ENCODE measurements around the gene ABCG1.

Gene ABCG1

GRCh38 chr21:42272109-42272962 lies 53.4 kb downstream of the ABCG1 start:
- no peak for DNase-seq (ENCODE audit: low spot score)

- DNase-seq (ENCODE audit: low spot score), result no peak
Observed at GRCh38 chr21:42272984-42273600, 54.2 kb downstream of the ABCG1 start.

- no peak for DNase-seq (ENCODE audit: low spot score)
Observed at GRCh38 chr21:42276076-42276475, 57.1 kb downstream of the ABCG1 start.

DNA sequence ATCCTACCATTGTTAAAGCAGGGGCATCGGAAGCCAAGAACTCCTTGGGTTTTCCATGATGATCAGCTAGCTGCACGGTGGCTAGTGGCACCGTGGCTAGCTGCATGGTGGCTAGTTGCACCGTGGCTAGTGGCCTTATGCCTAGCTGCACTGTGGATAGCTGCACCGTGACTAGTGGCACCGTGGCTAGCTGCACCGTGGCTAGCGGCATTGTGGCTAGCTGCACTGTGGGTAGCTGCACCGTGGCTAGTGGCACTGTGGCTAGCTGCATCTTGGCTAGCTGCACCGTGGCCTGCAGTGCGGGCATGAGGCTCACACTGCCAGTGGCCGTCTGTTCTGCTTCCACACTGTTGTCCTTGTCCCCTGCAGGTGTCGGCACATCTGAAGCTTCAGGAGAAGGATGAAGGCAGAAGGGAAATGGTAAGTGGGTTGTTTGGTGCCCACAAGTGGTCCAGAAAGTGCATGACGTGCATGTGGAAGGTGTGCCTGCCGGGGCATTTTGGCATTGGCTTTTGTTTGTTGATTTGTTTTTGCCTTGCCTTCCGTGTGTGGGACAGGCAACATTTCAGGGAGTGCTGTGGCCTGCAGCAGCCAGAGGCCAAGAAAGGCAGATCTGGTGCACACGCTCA lies 57.7 kb downstream of the ABCG1 start:
- DNase-seq (ENCODE audit: low spot score), result no peak

GRCh38 chr21:42277593-42277992 lies 58.7 kb downstream of the ABCG1 start:
- no peak for DNase-seq (ENCODE audit: low spot score)

DNA sequence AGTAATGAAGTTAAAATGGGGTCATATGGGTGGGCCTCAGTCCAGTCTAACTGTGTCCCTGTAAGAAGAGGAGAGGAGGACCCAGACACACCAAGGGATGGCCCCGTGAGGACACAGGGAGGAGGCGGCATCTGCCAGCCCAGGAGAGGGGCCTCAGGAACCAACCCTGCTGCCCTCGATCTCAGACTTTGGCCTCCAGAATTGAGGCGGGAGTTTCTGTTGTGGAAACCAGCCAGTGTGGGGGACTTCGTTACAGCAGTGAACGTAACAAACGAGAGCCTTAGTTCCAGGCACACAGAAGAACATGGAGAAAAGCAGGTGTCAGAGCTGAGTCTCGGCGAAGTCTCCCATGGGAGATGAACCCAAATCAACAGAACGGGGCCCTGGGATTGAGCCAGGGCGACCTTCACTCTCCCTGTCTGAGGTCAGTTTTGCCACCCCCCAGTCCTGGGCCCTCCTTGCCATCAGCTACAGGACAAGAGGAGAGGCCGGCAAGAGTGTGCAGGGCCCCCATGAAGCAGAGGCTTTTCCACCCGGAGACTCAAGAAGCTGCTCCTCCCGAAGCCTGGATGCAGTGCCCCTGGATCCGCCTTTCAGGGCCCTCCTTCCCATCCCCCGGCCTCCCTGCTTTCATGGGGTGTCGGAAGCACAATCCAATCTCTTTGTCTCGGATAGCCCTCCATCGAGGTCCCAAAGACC lies 59.7 kb downstream of the ABCG1 start:
- DNase-seq (ENCODE audit: low spot score), result no peak

DNA sequence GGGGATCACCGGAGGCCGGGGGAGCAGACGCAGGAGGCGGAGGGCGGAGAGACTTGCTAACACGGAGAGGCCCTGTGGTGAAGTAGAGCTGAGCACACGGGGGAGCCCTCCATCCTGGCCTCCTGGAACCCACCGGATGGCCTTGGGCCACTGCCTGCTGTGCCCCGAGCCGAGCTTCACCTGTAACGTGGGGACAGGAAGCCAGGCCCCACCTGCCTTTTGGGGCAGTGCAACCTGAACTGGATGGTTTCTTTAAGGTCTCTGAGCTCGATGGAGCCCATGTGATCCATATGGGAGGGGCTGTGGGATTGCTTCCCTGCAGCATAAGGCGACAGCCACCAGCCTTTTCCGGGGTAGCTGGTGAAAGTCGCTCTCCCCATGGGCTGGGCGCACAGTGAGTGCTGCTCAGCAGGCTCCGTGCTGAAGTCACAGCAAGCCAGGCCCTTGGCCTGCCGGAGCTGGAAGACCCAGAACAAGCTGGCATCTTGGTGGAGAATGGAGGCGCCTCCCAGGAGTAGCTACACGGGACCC lies 60.5 kb downstream of the ABCG1 start:
- DNase-seq (ENCODE audit: low spot score), result no peak

- DNase-seq (ENCODE audit: low spot score), result no peak
Observed at GRCh38 chr21:42279888-42280287, 60.9 kb downstream of the ABCG1 start.

- no peak for DNase-seq (ENCODE audit: low spot score)
Observed at GRCh38 chr21:42280356-42281180, 61.6 kb downstream of the ABCG1 start.

GRCh38 chr21:42281181-42281680 lies 62.3 kb downstream of the ABCG1 start:
- DNase-seq (ENCODE audit: low spot score), result no peak

- DNase-seq (ENCODE audit: low spot score), result no peak
Observed at GRCh38 chr21:42282021-42282420, 63.1 kb downstream of the ABCG1 start.

DNA sequence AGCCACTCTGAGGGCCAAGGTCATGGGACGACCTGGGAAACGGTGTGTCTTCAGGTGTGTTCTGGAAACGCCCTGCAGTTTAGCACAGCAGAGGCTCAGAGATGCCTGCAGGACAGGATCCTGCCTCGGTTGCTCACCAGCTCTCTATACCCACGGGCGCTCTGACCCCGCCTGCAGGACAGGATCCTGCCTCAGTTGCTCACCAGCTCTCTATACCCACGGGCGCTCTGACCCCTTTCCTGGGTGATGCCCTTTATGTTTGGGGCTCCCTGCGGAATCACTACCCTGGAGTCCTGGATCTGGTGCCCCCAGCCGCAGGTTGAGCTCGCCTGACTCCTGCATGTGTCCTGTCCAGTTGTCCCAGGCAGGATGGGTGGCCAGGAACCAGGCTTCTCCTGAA lies 63.8 kb downstream of the ABCG1 start:
- DNase-seq (ENCODE audit: low spot score), result no peak

GRCh38 chr21:42285569-42286245 lies 66.8 kb downstream of the ABCG1 start:
- DNase-seq (ENCODE audit: low spot score), result no peak

DNA sequence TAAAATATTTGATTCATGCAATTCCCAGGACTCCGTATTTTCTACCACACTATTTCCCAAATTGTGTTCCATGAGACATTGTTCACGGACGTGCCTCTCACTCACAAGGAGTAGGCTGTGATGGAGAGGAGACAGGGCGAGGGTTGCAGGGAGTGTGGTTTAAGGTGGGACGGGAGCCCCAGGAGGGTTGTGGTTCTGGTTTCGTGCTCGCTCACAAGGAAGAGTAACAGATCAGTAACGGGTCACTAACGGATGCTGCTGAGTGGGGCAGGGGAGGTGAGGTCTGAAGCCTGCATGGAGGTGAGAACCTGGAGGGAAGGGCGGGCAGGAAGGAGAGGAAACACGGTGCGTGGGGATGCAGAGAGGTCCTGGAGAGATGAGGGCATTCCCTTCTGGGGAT lies 67.5 kb downstream of the ABCG1 start:
- DNase-seq (ENCODE audit: low spot score), result no peak

DNA sequence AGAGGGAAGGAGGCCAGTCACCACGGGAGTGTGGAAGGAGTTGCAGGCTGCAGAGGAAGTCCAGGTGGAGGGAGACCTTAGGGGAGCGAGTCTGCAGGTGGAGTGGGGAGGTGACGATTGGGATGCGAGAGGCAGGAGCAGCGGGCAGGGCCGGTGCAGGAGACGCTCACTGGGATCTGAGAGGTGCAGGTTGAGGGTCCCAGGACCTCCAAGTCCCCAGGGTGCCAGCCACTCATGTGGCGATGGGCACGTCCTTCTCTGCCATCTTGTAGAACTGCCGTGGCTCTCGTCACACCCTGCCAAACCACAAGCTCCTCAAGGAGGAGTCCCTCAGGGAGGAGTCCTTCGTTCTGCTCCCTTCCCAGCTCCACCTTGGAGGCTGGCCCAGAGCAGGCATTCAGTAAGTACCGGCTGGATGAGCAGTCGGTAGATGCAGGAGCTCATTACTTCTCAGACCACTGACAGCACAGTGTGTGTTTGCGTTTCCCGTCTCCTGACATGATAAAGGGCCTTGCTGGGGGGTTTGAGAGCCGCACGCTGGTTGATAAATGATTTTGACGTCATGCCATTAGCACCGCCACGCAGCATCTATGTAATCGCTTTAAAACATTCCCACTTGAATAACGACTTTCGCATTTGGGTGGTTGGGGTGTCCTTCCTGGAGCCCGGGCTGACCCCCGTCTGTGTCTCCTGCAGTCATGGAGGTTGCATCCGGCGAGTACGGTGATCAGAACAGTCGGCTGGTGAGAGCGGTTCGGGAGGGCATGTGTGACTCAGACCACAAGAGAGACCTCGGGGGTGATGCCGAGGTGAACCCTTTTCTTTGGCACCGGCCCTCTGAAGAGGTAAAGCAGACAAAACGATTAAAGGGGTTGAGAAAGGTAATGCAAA lies 68.5 kb downstream of the ABCG1 start:
- no peak for DNase-seq (ENCODE audit: low spot score)

DNA sequence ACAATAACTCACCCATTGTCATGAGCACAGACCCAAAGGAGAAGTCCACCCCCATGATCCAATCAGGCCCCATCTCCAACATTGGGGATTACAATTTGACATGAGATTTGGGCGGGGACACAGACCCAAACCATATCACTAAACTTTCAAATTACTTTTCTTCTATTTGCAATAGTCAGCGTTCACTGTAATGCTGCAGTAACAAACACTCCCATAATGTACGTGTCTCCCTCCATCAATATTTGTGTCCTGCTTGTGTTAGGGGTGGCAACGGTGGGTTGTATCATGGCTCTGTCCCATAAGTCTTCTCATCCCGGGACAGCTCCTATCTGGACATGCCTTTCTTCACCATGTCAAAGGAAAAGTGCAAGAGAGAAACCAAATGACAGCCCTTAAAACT lies 70.0 kb downstream of the ABCG1 start:
- no peak for DNase-seq (ENCODE audit: low spot score)

- DNase-seq (ENCODE audit: low spot score), result no peak
Observed at GRCh38 chr21:42289926-42290325, 71.0 kb downstream of the ABCG1 start.

DNA sequence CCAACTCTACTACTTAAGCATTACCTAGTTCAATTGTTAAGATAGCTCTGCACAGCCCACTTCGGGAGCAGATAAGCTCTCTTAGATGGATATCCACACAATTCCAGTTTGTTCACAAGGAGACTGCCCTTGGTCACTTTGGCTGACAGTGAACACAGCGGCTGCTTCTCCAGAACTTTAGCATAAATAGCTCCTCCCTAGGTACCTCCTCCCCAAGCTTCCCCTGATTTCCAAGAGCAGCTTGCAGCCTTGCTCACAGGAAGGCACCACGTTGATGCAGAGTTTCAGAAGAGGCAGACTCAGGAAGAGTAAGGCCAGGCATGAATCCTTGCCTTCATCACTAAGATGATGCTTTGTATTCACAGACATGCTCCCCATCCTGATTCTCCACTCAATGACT lies 71.6 kb downstream of the ABCG1 start:
- DNase-seq (ENCODE audit: low spot score), result no peak

GRCh38 chr21:42291003-42291750 lies 72.2 kb downstream of the ABCG1 start:
- no peak for DNase-seq (ENCODE audit: low spot score)

Data from AG08395 (cell line).